Hair follicle dermal papilla cell (primary cell): ENCODE measurements around the gene MARF1. TPM values are rescaled to one million over a fixed set of nuclear protein-coding genes. Genes with fewer than 3 reads are reported as not detected.

Experiments used
- total RNA-seq: library from RNA; depleted of rRNA; stranded (reverse); fragments of >200 nt; gene quantifications from 2 replicates; pipeline ENCODE4 v1.2.3, GENCODE V29; 2012

MARF1 gene
- total RNA-seq, result 15.1 and 24.3 TPM in 2 replicates

DNA sequence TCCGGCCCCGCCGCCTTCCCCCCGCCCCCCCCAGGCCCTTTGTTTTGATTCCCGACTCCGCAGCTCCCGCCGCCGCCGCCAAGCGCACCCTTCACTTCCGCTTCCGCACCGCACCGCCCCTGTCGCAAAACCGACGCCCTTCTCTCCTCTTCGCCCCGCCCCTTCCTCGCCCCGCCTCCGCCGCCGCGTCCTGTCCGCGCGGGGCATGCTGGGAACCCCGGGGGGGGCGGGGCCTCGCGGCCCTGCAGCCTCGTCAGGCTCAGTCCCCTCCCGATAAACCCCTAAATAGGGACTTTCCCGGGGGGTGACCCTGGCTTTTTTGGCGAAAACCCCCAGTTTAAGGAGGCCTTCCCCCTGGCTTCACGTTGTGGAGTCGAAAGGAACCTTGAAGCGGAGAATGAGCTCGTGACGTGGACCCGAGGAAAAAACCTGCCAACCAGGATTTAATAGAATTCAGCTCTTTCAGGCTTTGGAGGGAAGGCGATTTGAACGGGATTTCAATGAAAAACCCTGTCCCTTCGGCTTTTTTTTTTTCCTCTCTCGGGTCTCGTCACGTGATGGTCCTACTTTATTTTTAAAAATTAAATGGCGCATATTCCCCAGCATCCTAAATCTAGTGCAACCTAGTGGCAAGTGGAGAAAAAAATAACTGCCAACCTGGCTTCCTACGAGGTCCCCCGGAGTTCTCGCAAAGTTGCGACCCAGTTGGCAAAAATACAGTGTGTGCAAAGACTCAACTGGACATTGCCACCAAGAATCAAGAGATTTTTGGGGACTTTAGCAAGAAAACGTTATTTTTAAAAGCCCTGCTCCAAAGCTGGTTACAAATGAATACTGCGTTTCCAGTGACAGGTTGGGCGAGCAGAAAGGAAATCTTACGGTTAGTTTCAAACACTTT is at the start of gene MARF1:
TSS of gene MARF1 (minus strand) at position 107 of the 898 bp plus-strand sequence. CDS start 3,921 bp downstream, outside the sequence.

GRCh38 chr16:15650019-15650697 is 7.2 kb upstream of the MARF1 start, which contains the start of gene NDE1:
NDE1 (plus strand) TSS chr16:15650245; CDS start chr16:15664779, 14,534 bp downstream.

Other genes with a start within 250 kb of the MARF1 start
- 1.1 and 1.3 TPM in 2 replicates for gene MPV17L, start 247.4 kb downstream of the MARF1 start, total RNA-seq
- gene BMERB1, start 208.6 kb downstream of the MARF1 start, total RNA-seq, result 108 and 128 TPM in 2 replicates
- gene NDE1, start 7.1 kb upstream of the MARF1 start, total RNA-seq, result 34.4 and 43.6 TPM in 2 replicates
- 0.36 and 0.49 TPM in 2 replicates for gene MYH11, start 213.9 kb upstream of the MARF1 start, total RNA-seq
- 45.9 and 50.2 TPM in 2 replicates for gene CEP20, start 245.4 kb upstream of the MARF1 start, total RNA-seq